IMR-90 (cell line): ENCODE measurements around the gene LCNL1. TPM values are rescaled to one million over a fixed set of nuclear protein-coding genes. Genes with fewer than 3 reads are reported as not detected.

Experiments used
- ATAC-seq: fragments of 200-7000 bp; cut with Tn5 transposase; 2 replicates; pipeline ENCODE4 v1.9.1; 2020; ENCODE audit warnings: low read depth, mild to moderate bottlenecking, moderate library complexity
- BruUV-seq: library from RNA; stranded (reverse); fragments of 400-500 nt; replicated peaks from 2 replicates; lab custom pipeline; 2021; lab: Mats Ljungman, UMichigan
- CTCF ChIA-PET: fragments of 300-600 bp; formaldehyde crosslinking; extraction: SDS; loops from one replicate; lab custom pipeline; 2021; ENCODE audit warnings: antibody characterized with exemption; lab: Yijun Ruan, JAX
- POLR2A ChIA-PET: fragments of 300-600 bp; sonication (Branson Sonifier 250); formaldehyde crosslinking; loops from one replicate; lab custom pipeline; 2022; ENCODE audit warnings: antibody characterized with exemption; ENCODE audit not compliant: unreplicated experiment; lab: Charles Lee
- DNase-seq: peaks from one replicate; pipeline ENCODE4 v3.0.0; 2013
- H2AFZ ChIP-seq: replicated peaks from 2 replicates; pipeline ENCODE3; 2013; ENCODE audit warnings: low read length, mild to moderate bottlenecking; ENCODE audit not compliant: poor library complexity
- H2AK5ac ChIP-seq: 2 replicates; pipeline ENCODE4 v1.6.1; 2013; ENCODE audit warnings: low read depth, low read length, inconsistent platforms
- H2AK9ac ChIP-seq: replicated peaks from 2 replicates; pipeline ENCODE3; 2013; ENCODE audit warnings: mild to moderate bottlenecking, low read depth, low read length, moderate library complexity; ENCODE audit not compliant: poor library complexity
- H2BK120ac ChIP-seq: 2 replicates; pipeline ENCODE4 v1.6.1; 2013; ENCODE audit warnings: low read depth, low read length, inconsistent platforms
- H2BK15ac ChIP-seq: 3 replicates; pipeline ENCODE4 v1.6.1; 2013; ENCODE audit warnings: low read depth, low read length, inconsistent platforms
- H2BK20ac ChIP-seq: 2 replicates; pipeline ENCODE4 v1.6.1; 2013; ENCODE audit warnings: low read depth, mild to moderate bottlenecking, inconsistent platforms, low read length, moderate library complexity
- H2BK5ac ChIP-seq: 2 replicates; pipeline ENCODE4 v1.6.1; 2013; ENCODE audit warnings: mild to moderate bottlenecking, low read depth, low read length, inconsistent platforms; ENCODE audit not compliant: poor library complexity, severe bottlenecking
- H3K14ac ChIP-seq: replicated peaks from 2 replicates; pipeline ENCODE4 v1.6.1; 2013; ENCODE audit warnings: low read depth, low read length, inconsistent platforms
- H3K18ac ChIP-seq: 2 replicates; pipeline ENCODE4 v1.6.1; 2013; ENCODE audit warnings: low read depth, low read length, control low read depth
- H3K23ac ChIP-seq: 2 replicates; pipeline ENCODE4 v1.6.1; 2013; ENCODE audit warnings: low read depth, low read length, inconsistent platforms
- H3K27ac ChIP-seq: 2 replicates; pipeline ENCODE4 v1.5.1; 2013; ENCODE audit warnings: mild to moderate bottlenecking, control low read depth, low read length; ENCODE audit not compliant: insufficient read depth
- H3K27me3 ChIP-seq: 2 replicates; pipeline ENCODE4 v1.6.1; 2013; ENCODE audit warnings: low read length; ENCODE audit not compliant: control insufficient read depth, insufficient read depth
- H3K36me3 ChIP-seq: 2 replicates; pipeline ENCODE4 v1.6.1; 2013; ENCODE audit warnings: low read length, mixed read lengths; ENCODE audit not compliant: control insufficient read depth, insufficient read depth
- H3K4ac ChIP-seq: 2 replicates; pipeline ENCODE4 v1.6.1; 2013; ENCODE audit warnings: low read depth, low read length, inconsistent platforms
- H3K4me1 ChIP-seq: 2 replicates; pipeline ENCODE4 v1.6.1; 2013; ENCODE audit warnings: low read length, mixed read lengths; ENCODE audit not compliant: control insufficient read depth, insufficient read depth
- H3K4me2 ChIP-seq: 2 replicates; pipeline ENCODE4 v1.6.1; 2013; ENCODE audit warnings: low read depth, mild to moderate bottlenecking, control low read depth, low read length, moderate library complexity
- H3K4me3 ChIP-seq: 2 replicates; pipeline ENCODE4 v1.5.1; 2013; ENCODE audit warnings: low read depth, mild to moderate bottlenecking, control low read depth, low read length, moderate library complexity; ENCODE audit not compliant: insufficient read depth
- H3K56ac ChIP-seq: 2 replicates; pipeline ENCODE4 v1.6.1; 2013; ENCODE audit warnings: low read length, inconsistent platforms; ENCODE audit not compliant: insufficient read depth; ENCODE audit errors: extremely low read depth
- H3K79me1 ChIP-seq, 2 experiments: 2 replicates each; pipeline ENCODE4 v1.6.1; 2013; ENCODE audit warnings: low read length in 2 of 2, inconsistent platforms in 1 of 2, low read depth in 1 of 2
- H3K9ac ChIP-seq: 2 replicates; pipeline ENCODE4 v1.6.1; 2013; ENCODE audit warnings: low read depth, low read length, control low read depth
- H3K9me1 ChIP-seq: 2 replicates; pipeline ENCODE4 v1.6.1; 2013; ENCODE audit warnings: low read length, inconsistent platforms; ENCODE audit not compliant: insufficient read depth
- H3K9me3 ChIP-seq: 2 replicates; pipeline ENCODE4 v1.6.1; 2013; ENCODE audit warnings: low read length; ENCODE audit not compliant: control insufficient read depth, insufficient read depth
- H4K20me1 ChIP-seq: 2 replicates; pipeline ENCODE4 v1.6.1; 2013; ENCODE audit warnings: low read length, inconsistent platforms; ENCODE audit not compliant: insufficient read depth
- H4K5ac ChIP-seq: 2 replicates; pipeline ENCODE4 v1.6.1; 2013; ENCODE audit warnings: mild to moderate bottlenecking, low read depth, low read length, control low read depth
- H4K8ac ChIP-seq, 2 experiments: 2 replicates each; pipeline ENCODE4 v1.6.1; 2013; ENCODE audit warnings: low read depth in 2 of 2, low read length in 2 of 2, control low read depth in 1 of 2, inconsistent platforms in 1 of 2
- H4K91ac ChIP-seq: 2 replicates; pipeline ENCODE4 v1.6.1; 2013; ENCODE audit warnings: low read depth, low read length, inconsistent platforms; ENCODE audit not compliant: insufficient read depth
- BHLHE40 ChIP-seq: fragments of 150-350 bp; IDR thresholded peaks from 2 replicates; pipeline ENCODE4 v1.6.1; 2016; ENCODE audit warnings: mild to moderate bottlenecking, low read depth, low read length
- CEBPB ChIP-seq: IDR thresholded peaks from 2 replicates; pipeline ENCODE4 v1.6.1; 2012; ENCODE audit warnings: low read depth, low read length, improper control_type of control experiment
- CHD1 ChIP-seq: IDR thresholded peaks from 2 replicates; pipeline ENCODE4 v1.6.1; 2012; ENCODE audit warnings: low read depth, low read length, improper control_type of control experiment
- CTCF ChIP-seq: conservative IDR thresholded peaks from 2 replicates; pipeline ENCODE4 v1.5.1; 2012; ENCODE audit warnings: mild to moderate bottlenecking, low read depth, low read length, improper control_type of control experiment
- ELK1 ChIP-seq: fragments of 150-350 bp; IDR thresholded peaks from 2 replicates; pipeline ENCODE4 v1.6.1; 2016; ENCODE audit warnings: low read depth, mild to moderate bottlenecking, low read length, moderate library complexity, borderline replicate concordance
- FOS ChIP-seq: fragments of 150-350 bp; IDR thresholded peaks from 2 replicates; pipeline ENCODE4 v1.6.1; 2016; ENCODE audit warnings: low read depth, low read length
- MAFK ChIP-seq: IDR thresholded peaks from 2 replicates; pipeline ENCODE4 v1.6.1; 2012; ENCODE audit warnings: low read depth, low read length, improper control_type of control experiment
- MAZ ChIP-seq: IDR thresholded peaks from 2 replicates; pipeline ENCODE4 v1.6.1; 2012; ENCODE audit warnings: low read depth, mild to moderate bottlenecking, low read length, improper control_type of control experiment, moderate library complexity, borderline replicate concordance
- MXI1 ChIP-seq: IDR thresholded peaks from 2 replicates; pipeline ENCODE4 v1.6.1; 2012; ENCODE audit warnings: low read depth, mild to moderate bottlenecking, low read length, moderate library complexity, borderline replicate concordance
- NFE2L2 ChIP-seq: fragments of 150-350 bp; IDR thresholded peaks from 2 replicates; pipeline ENCODE4 v1.6.1; 2016; ENCODE audit warnings: low read depth, mild to moderate bottlenecking, low read length
- RAD21 ChIP-seq: IDR thresholded peaks from 2 replicates; pipeline ENCODE4 v1.6.1; 2012; ENCODE audit warnings: low read length, improper control_type of control experiment
- RCOR1 ChIP-seq: IDR thresholded peaks from 2 replicates; pipeline ENCODE4 v1.6.1; 2012; ENCODE audit warnings: mild to moderate bottlenecking, low read length, improper control_type of control experiment; ENCODE audit not compliant: insufficient replicate concordance
- RFX5 ChIP-seq: IDR thresholded peaks from 2 replicates; pipeline ENCODE4 v1.8.0; 2012; ENCODE audit warnings: low read depth, mild to moderate bottlenecking, low read length, moderate library complexity
- SMC3 ChIP-seq: fragments of 150-350 bp; IDR thresholded peaks from 2 replicates; pipeline ENCODE4 v1.6.1; 2016; ENCODE audit warnings: low read depth, mild to moderate bottlenecking, antibody characterized with exemption, low read length, moderate library complexity
- USF2 ChIP-seq: fragments of 150-350 bp; IDR thresholded peaks from 2 replicates; pipeline ENCODE4 v1.6.1; 2017; ENCODE audit warnings: mild to moderate bottlenecking, antibody characterized with exemption, low read length, low read depth
- WGBS, 2 experiments: methylation state at CpG; one replicate each; pipeline versions ENCODE4 v1.1.5 to v1.1.7; 2013; ENCODE audit warnings: missing lambda C conversion rate in 2 of 2; ENCODE audit not compliant: insufficient read length in 1 of 2; ENCODE audit errors: extremely low coverage in 2 of 2; 5-methylcytosine and 5-hydroxymethylcytosine counted together
- dilution Hi-C: fragments of 300-500 bp; cut with HindIII; formaldehyde crosslinking; loops from one replicate; pipeline ENCODE4 v1.14.3; 2018; ENCODE audit warnings: low sequenced_read_pairs; ENCODE audit not compliant: unreplicated experiment
- in situ Hi-C: fragments of 300-500 bp; cut with MboI; formaldehyde crosslinking; loops from 3 replicates; pipeline ENCODE4 v1.14.3; 2019; ENCODE audit warnings: low sequenced_read_pairs, inconsistent platforms, mixed read lengths
- intact Hi-C: fragments of 100-400 bp; cut with micrococcal nuclease; formaldehyde crosslinking; loops from 2 replicates; pipeline ENCODE4 v1.10.0; 2022
- polyA plus RNA-seq, 3 experiments: library from polyadenylated mRNA; depleted of rRNA; stranded (reverse); fragments of >200 nt; gene quantifications; 2 replicates each; pipeline ENCODE4 v1.2.3, GENCODE V29; 2012; ENCODE audit warnings: low replicate concordance in 1 of 3
- total RNA-seq: library from RNA; depleted of rRNA; stranded (reverse); fragments of >200 nt; gene quantifications from 2 replicates; pipeline ENCODE4 v1.2.3, GENCODE V29; 2012

The LCNL1 gene
- total and polyA plus RNA-seq, 2 of the 4 experiments (the other 2 are of a cell fraction), result 0.15 TPM; not detected in 1

GRCh38 chr9:137008312-137008711 lies 25.5 kb downstream of the LCNL1 start:
- intact Hi-C loops (no loop called here), in situ Hi-C loops (no loop called here), dilution Hi-C loops (no loop called here)
- H3K4me3 ChIP-seq, result no peak overlapping the region
- 94% methylated on average over 6 of the region's 22 CpGs; no CpG with 5 or more reads in 1 of the 2 experiments for WGBS, 2 experiments
- BruUV-seq, result no TSS peak
- no peak overlapping the region for H2AFZ ChIP-seq
- no peak overlapping the region for H3K23ac ChIP-seq
- peaks cover 11% of the 10 kb centered on the region for H3K4me1 ChIP-seq
- POLR2A ChIA-PET, result no interaction called here
- DNase-seq (no peak), ATAC-seq (no peak)
- H3K36me3 ChIP-seq, result peaks cover 23% of the 10 kb centered on the region
- peaks cover 5% of the 10 kb centered on the region; the same call in 1 of the 2 replicates for H3K9me1 ChIP-seq
- no peak overlapping the region for H2BK15ac ChIP-seq
- H2BK5ac ChIP-seq, result no peak overlapping the region
- H3K27me3 ChIP-seq, result no peaks in the 10 kb centered on the region
- peaks cover 8% of the 10 kb centered on the region for H4K20me1 ChIP-seq
- H2AK9ac ChIP-seq, result no peak overlapping the region
- H3K18ac ChIP-seq, result no peak overlapping the region
- no peak overlapping the region for H4K91ac ChIP-seq
- CTCF ChIA-PET, result no interaction called here
- H3K79me1 ChIP-seq, result no peaks in the 10 kb centered on the region
- no peak overlapping the region for H2BK20ac ChIP-seq
- no peak overlapping the region for H3K9ac ChIP-seq
- H3K9me3 ChIP-seq, result no peaks in the 10 kb centered on the region
- no peak overlapping the region; the same call in 1 of the 2 replicates for H2AK5ac ChIP-seq
- H4K8ac ChIP-seq, result no peak overlapping the region
- TF ChIP-seq MAZ (no peak), MXI1 (no peak), ELK1 (no peak), RFX5 (no peak), CEBPB (no peak), SMC3 (no peak), MAFK (no peak), BHLHE40 (no peak), NFE2L2 (no peak), RCOR1 (no peak), FOS (no peak), CHD1 (no peak), CTCF (no peak), RAD21 (no peak), USF2 (no peak)
- H2BK120ac ChIP-seq, result no peak overlapping the region
- no peak overlapping the region for H3K4me2 ChIP-seq
- H3K4ac ChIP-seq, result no peak overlapping the region
- H3K56ac ChIP-seq, result no peak overlapping the region
- no peak overlapping the region for H3K14ac ChIP-seq
- no peak overlapping the region for H3K27ac ChIP-seq
- H4K5ac ChIP-seq, result no peak overlapping the region
